ENCODE results near the gene CNTNAP2.

- TF ChIP-seq GATA2 (IDR thresholded peaks at IDR 0.05; ENCODE audit: low read depth, low read length) (no peak), GATA3 (IDR thresholded peaks at IDR 0.05; ENCODE audit: low read depth, low read length) (no peak)
Measured at GRCh38 chr7:147774461-147774860, 1657.9 kb downstream of the CNTNAP2 start.
